Ishikawa (cell line): ENCODE results near the gene ACAA1.

Source experiments
- CEBPB ChIP-seq: IDR thresholded peaks from 2 replicates; pipeline ENCODE4 v1.6.1; 2012
- CREB1 ChIP-seq: IDR thresholded peaks from 2 replicates; pipeline ENCODE4 v1.6.1; 2012; ENCODE audit warnings: low read depth
- EGR1 ChIP-seq: IDR thresholded peaks from 2 replicates; pipeline ENCODE4 v1.6.1; 2012
- EP300 ChIP-seq: IDR thresholded peaks from 2 replicates; pipeline ENCODE4 v1.6.1; 2012; ENCODE audit warnings: borderline replicate concordance
- FOXM1 ChIP-seq: IDR thresholded peaks from 2 replicates; pipeline ENCODE4 v1.6.1; 2012; ENCODE audit warnings: low read depth, borderline replicate concordance
- NFIC ChIP-seq: IDR thresholded peaks from 2 replicates; pipeline ENCODE4 v1.6.1; 2012
- RAD21 ChIP-seq: IDR thresholded peaks from 2 replicates; pipeline ENCODE4 v1.6.1; 2012; ENCODE audit warnings: low read depth
- TAF1 ChIP-seq: IDR thresholded peaks from 2 replicates; pipeline ENCODE4 v1.6.1; 2012; ENCODE audit warnings: low read depth, mild to moderate bottlenecking
- TCF12 ChIP-seq: IDR thresholded peaks from 2 replicates; pipeline ENCODE4 v1.6.1; 2012; ENCODE audit warnings: low read depth
- TEAD4 ChIP-seq: IDR thresholded peaks from 2 replicates; pipeline ENCODE4 v1.6.1; 2012
- YY1 ChIP-seq: IDR thresholded peaks from 2 replicates; pipeline ENCODE4 v1.6.1; 2012; ENCODE audit warnings: low read depth
- ZBTB7A ChIP-seq: IDR thresholded peaks from 2 replicates; pipeline ENCODE4 v1.6.1; 2012; ENCODE audit warnings: low read depth
- TF ChIP-seq, protein P1 (sequence below): IDR thresholded peaks from 2 replicates; pipeline ENCODE4 v1.6.1; 2012
- TF ChIP-seq, protein P2 (sequence below): IDR thresholded peaks from 2 replicates; pipeline ENCODE4 v1.6.1; 2012
- TF ChIP-seq, protein P3 (sequence below): IDR thresholded peaks from 2 replicates; pipeline ENCODE4 v1.6.1; 2012; ENCODE audit warnings: low read depth, mild to moderate bottlenecking

ACAA1 gene

DNA sequence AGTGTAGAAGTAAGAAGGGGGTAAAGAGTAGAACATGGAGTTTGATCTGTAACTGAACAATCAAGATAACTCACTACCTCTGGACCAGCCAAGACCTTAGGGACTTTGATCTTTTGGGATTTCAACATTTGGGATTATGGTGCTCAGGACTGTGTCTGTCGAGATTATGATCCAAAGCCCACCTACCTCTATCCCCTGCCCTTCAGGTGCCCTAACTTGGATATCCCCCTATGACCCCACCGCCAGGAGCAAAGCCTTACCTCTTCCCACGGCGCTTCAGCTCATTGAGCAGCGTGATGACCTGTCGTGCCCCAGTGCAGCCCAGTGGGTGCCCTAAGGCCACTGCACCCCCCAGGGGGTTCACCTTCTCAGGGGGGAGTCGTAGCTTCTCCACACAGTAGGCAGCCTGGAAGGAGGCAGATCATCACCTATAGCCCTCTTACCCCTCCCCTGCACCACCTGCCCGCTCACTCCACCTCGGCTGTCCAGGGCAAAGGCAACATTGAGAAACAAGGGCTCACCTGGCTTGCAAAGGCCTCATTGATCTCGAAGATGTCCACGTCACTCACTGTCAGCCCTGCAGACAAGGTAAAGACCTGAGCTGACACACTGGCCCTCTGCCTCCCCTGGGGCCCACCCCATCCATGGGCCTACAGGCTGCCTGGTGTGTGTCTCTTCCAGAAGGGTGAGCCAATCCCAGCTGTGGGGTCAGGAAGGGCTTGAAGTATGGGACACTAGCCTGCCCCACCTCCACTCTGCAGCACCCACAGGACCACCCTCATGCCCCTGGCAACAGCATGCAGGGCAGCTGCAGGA lies 11.4 kb downstream of the ACAA1 start:
- TF ChIP-seq NFIC (no peak), CEBPB (no peak), CREB1 (no peak), TAF1 (no peak), RAD21 (no peak), ZBTB7A (no peak), EGR1 (no peak), YY1 (no peak), FOXM1 (no peak), TEAD4 (no peak), EP300 (no peak), TCF12 (no peak)
- TF ChIP-seq, protein P1, sequence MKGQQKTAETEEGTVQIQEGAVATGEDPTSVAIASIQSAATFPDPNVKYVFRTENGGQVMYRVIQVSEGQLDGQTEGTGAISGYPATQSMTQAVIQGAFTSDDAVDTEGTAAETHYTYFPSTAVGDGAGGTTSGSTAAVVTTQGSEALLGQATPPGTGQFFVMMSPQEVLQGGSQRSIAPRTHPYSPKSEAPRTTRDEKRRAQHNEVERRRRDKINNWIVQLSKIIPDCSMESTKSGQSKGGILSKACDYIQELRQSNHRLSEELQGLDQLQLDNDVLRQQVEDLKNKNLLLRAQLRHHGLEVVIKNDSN: no peak
- TF ChIP-seq, protein P2, sequence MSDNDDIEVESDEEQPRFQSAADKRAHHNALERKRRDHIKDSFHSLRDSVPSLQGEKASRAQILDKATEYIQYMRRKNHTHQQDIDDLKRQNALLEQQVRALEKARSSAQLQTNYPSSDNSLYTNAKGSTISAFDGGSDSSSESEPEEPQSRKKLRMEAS: no peak
- TF ChIP-seq, protein P3, sequence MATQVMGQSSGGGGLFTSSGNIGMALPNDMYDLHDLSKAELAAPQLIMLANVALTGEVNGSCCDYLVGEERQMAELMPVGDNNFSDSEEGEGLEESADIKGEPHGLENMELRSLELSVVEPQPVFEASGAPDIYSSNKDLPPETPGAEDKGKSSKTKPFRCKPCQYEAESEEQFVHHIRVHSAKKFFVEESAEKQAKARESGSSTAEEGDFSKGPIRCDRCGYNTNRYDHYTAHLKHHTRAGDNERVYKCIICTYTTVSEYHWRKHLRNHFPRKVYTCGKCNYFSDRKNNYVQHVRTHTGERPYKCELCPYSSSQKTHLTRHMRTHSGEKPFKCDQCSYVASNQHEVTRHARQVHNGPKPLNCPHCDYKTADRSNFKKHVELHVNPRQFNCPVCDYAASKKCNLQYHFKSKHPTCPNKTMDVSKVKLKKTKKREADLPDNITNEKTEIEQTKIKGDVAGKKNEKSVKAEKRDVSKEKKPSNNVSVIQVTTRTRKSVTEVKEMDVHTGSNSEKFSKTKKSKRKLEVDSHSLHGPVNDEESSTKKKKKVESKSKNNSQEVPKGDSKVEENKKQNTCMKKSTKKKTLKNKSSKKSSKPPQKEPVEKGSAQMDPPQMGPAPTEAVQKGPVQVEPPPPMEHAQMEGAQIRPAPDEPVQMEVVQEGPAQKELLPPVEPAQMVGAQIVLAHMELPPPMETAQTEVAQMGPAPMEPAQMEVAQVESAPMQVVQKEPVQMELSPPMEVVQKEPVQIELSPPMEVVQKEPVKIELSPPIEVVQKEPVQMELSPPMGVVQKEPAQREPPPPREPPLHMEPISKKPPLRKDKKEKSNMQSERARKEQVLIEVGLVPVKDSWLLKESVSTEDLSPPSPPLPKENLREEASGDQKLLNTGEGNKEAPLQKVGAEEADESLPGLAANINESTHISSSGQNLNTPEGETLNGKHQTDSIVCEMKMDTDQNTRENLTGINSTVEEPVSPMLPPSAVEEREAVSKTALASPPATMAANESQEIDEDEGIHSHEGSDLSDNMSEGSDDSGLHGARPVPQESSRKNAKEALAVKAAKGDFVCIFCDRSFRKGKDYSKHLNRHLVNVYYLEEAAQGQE: no peak

DNA sequence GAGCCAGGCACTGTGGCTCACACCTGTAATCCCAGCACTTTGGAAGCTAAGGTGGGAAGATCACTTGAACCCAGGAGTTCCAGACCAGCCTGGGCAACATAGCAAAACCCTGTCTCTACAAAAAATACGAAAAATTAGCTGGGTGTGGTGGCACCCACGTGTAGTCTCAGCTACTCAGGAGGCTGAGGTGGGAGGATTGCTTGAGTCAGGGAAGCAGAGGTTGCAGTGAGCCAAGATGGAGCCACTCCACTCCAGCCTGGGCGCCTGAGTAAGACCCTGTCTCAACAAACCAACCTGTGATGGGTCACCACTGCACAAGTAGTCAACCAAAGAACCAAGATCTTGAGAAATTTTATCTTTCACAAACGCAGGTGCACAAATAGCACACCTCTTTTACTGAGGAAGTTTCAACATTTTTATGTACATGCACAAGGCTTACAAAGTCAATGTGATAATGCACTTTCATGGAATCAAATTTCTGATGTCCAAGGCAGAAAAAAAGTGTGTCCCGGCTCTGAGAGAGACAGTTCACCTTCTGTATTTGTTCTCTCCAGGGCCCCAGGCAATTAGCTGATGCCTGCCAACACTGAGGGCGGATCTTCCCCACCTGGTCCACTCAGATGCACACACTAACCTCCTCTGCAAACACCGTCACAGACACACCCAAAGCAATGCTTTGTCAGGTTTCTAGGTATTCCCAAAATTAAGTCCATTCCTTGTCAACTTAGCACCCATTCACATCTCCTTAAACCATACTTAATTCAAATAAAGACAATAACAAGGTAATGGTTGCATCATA lies 12.4 kb downstream of the ACAA1 start:
- TF ChIP-seq CEBPB: no peak
- no peak for TF ChIP-seq TCF12
- TF ChIP-seq EGR1: no peak

DNA sequence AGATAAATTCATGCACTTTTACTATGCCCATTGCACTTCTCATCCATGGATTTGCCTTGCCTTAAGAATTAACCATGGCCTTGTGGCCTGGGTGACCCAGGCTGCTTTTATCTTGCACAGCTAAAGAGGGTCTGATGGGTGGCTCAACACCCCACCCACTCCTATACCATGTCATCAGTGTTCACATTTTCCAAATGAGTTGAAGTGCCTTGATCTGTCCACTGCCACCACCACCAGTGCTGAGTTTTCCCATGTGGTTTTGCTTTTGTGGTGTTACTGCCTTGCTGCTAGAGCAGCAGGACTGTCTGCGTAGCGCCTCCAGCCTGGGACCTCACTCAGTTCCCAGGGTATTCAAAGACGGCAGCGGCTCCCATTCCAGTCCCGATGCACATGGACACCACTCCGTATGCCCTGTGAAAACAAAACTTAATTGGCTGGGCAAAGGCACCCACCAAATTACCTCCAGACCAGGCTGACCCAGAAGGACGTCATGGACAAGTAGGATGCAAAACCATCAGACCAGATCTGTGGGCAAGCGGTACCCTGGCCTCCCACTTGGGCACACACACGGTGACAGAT lies 14.1 kb downstream of the ACAA1 start:
- TF ChIP-seq YY1 (no peak), CREB1 (no peak)

DNA sequence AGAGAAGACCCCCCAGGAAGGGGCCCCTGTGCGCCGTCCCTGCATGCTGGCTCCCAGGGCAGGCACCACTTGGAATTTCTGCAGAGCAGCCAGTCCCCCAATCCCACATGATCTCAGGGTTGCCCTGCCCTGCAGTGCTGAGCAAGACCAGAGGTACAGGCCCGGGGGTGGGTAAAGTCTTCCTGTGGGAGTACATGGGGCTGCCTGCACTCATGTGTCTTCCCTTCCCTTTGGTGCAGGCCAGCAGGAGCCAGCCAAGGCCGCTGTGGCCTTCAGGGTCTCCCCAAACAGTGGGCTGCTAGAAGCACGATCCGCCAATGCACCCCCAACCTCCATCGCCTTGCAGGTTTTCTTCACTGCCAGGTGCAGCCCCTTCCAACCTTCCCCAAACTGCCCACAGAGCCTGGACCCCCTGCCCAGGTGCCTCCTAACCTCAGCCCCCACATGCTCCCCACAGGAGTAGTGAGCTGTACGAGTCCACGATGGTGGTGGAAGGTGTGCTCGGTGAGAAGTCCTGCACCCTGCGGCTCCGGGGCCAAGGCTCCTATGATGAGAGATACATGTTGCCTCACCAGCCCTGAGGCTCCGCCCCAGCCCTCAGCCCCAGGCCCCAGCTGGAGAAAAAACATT lies 15.0 kb downstream of the ACAA1 start:
- TF ChIP-seq ZBTB7A: no peak
- TF ChIP-seq, protein P3: no peak
- no peak for TF ChIP-seq CREB1
- no peak for TF ChIP-seq FOXM1
- TF ChIP-seq EGR1: no peak
- TF ChIP-seq TEAD4: no peak
- TF ChIP-seq, protein P2: no peak
- no peak for TF ChIP-seq RAD21
- TF ChIP-seq TCF12: no peak
- TF ChIP-seq, protein P1: no peak
- TF ChIP-seq CEBPB: no peak
- no peak for TF ChIP-seq TAF1
- no peak for TF ChIP-seq YY1
- TF ChIP-seq EP300: no peak
- TF ChIP-seq NFIC: no peak

DNA sequence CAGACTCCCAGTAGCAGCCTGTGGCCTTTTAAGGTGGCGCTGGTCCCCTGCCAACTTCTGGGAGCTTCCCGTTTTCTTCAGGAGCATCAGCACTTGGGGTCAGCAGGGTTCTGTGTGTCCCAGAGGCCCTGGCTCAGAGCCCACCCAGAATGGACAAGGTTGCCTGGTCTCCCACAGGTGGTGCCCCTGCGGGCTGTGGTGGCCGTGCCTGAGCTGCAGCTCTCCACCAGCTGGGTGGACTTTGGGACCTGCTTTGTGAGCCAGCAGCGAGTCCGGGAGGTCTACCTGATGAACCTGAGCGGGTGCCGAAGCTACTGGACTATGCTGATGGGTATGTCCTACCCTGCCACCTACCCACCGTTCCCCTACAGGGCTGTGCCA lies 15.5 kb downstream of the ACAA1 start:
- TF ChIP-seq, protein P2: no peak
- TF ChIP-seq YY1 (no peak), EP300 (no peak), FOXM1 (no peak)
